Measurements from ENCODE around the gene IL4R.

The IL4R gene

DNA sequence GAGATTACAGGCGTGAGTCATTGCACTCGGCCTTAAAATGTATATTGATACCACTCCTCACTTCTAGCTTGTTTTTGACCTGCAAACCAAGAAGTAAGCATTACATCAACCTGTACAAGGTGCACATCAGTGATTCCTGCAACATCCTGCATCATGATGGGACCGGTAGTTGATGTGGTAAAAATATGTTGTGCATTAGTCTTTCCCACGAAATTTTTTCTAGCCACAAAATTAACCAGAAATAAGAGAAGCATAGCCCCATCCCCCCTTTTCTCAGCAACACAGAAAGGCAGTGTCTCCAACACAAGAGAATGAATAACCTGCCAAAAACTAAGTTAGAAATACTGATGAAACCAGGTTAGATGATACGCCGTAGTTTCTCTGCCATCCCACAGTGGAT lies 24.1 kb upstream of the IL4R start:
- peak in 1 of 2 donors; percentile 27 for ATAC-seq

GRCh38 chr16:27290562-27290961 lies 23.2 kb upstream of the IL4R start:
- no peak for ATAC-seq

DNA sequence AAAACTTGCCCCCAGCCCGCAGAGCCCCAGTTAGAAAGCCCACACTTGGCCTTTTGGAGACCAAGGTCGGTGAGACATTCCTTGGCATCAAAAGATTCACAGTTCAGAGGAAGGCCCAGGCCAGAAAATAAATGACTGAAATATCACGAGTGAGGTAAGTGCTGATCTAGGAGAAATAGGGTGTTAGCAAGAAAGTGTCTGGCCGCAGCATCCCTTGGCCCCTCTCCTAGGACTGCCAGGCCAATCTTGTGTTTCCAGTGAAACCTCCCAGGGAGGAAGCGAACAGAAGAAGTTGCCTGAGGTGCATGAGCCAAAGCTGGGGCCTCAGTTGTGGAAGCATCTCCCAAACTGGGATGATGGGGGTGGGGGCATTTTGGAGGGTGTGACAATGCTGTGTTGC lies 22.7 kb upstream of the IL4R start:
- ATAC-seq = no peak

GRCh38 chr16:27291722-27292240 lies 22.0 kb upstream of the IL4R start:
- ATAC-seq = no peak

DNA sequence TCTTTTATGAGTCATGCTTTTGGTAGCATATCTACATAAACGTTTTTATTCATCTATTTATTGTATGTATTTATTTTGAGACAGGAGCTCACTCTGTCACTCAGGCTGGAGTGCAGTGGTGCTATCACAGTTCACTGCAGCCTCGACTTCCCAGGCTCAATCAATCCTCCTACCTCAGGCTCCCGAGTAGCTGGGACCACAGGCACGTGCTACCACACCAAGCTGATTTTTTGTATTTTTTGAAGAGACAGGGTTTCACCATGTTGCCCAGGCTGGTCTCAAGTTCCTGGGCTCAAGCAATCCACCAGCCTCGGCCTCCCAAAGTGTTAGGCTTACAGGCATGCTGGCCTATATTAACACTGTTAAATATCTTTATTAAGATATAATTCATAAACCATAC lies 20.4 kb upstream of the IL4R start:
- no peak for ATAC-seq

DNA sequence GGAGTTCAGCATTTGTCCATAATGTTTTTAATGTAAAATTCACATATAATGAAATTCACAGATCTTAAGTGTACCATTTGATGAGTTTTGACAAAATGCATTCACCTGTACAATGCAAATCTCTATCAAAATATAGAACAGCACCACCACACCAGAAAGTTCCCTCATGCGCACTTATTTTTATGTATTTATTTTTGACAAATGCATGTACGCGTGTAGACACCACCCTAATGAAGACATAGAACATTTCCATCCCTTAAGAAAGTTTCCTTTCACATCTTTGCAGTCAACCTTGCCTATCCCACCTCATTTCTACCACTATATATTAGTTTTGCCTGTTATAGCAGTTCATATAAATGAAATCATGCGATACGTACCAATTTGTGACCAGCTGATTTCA lies 15.6 kb upstream of the IL4R start:
- no peak for ATAC-seq

DNA sequence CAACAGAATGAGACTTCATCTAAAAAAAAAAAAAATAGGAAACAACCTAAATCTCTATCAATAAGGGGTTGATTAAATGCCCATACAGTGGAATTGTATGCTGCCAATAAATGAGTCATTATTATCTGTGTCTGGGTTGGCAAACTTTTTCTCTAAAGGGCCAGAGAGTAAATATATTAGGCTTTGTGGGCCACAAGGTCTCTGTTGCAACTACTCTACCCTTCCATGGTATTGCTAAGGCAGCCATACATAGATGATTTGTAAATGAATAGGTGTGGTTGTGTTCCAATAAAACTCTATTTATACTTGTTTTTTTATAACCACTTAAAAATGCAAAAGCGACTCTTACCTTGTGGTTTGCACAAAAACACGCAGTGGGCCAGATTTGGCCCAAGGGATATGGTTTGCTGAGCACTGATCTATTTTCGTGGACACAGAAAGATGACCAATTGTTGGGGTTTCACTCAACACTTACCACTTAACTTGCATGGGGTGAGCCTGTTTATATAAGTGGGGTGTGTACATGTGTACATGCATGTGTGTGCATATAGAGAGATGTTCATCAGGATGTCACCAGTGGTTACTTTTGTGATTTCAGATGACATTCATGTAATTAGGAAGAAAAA lies 12.4 kb upstream of the IL4R start:
- no peak for ATAC-seq

GRCh38 chr16:27302126-27302525 lies 11.6 kb upstream of the IL4R start:
- ATAC-seq = no peak

GRCh38 chr16:27303256-27304100 lies 10.3 kb upstream of the IL4R start:
- ATAC-seq = no peak

- ATAC-seq = no peak
Measured at GRCh38 chr16:27304102-27304501, 9.7 kb upstream of the IL4R start.

GRCh38 chr16:27304881-27305745 lies 8.7 kb upstream of the IL4R start:
- no peak for ATAC-seq

DNA sequence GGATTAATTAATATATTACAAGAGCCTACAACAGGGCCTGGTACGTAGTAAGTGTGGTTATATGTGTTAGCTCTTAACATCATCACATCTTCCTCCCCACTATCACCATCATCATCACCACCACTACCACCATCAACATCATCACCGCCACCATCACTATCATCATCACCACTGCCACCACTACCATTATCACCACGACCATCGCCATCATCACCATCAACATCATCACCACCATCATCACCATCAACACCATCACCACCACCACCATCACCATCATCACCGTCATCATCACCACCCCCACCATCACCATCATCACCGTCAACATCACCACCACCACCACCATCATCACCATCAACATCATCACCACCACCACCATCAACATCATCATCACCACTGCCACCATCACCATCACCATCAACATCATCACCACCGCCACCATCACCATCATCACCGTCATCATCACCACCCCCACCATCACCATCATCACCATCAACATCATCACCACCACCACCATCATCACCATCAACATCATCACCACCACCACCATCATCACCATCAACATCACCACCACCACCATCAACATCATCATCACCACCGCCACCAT lies 7.8 kb upstream of the IL4R start:
- ATAC-seq = no peak

DNA sequence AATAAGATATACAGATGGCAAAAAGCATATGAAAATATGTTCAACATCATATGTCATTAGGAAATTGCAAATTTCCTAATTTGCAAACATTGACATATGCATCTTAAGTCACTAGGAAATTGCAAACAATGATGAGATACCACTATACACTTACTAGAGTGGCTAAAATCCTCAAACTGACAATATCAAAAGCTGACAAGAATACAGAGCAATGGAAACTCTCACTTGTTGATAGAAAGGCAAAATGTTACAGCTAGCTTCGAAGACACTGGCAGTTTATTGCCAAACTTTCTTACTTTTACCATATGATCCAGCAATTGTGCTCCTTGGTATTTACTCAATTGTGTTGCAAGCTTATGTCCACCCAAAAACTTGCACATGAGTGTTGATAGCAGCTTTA lies 5.0 kb upstream of the IL4R start:
- no peak for ATAC-seq

DNA sequence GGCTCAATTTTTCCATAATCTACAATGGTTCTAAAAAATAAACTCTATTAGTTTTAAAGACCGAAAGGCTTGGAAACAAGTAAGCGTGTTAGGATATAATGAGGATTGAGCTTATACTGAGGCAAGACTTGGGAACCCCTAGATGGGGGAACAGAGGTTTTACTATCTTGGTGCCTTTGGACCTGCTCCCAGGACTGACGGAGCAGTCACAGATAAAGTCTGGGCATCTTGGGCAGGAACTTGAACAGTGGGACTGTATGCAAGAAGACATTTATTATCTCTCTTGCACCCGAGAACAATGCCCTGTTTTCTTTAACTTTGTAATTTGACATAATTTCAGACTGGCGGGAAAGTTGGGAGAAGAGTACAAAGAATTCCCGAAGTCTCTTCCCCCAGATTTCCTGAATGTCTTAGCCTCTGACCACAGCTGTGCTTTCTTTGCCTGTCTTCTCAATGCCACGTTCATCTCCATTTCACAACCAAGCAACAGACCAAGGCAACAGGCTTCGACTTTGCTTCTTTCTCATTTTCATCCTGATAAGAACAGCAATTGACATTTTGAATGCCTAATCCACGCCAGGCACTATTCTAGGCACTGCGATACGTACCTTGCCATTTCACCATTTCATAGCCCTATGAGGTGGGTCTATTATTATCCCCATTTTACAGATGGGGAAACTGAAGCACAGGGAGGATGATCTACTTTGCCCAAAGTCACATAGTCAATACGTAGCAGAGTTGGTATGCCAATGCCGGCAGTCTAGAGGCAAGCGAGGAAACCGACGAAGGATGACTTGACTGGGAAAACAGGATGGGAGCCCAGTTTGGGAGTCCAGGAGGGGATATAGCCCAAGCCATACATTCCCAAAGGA lies 3.0 kb upstream of the IL4R start:
- no peak for ATAC-seq

DNA sequence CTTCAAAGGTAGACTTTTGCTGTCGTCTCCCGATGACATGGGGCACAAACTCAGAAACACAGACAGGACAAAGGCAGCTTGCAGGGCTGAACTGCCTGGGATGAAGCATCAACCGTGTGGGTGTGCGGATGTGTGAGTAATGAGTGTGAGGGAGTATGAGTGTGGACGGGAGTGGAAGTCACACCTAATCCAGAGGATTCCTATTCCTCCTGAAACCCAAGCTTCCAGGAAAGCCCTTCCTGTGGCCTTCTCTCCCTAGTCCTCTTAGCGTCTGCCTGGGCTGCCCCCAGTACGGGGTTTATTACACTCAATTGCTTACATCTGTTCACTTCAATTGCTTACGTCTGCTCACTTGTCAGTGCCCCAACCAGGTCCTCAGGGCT lies 2.3 kb upstream of the IL4R start:
- no peak for ATAC-seq

DNA sequence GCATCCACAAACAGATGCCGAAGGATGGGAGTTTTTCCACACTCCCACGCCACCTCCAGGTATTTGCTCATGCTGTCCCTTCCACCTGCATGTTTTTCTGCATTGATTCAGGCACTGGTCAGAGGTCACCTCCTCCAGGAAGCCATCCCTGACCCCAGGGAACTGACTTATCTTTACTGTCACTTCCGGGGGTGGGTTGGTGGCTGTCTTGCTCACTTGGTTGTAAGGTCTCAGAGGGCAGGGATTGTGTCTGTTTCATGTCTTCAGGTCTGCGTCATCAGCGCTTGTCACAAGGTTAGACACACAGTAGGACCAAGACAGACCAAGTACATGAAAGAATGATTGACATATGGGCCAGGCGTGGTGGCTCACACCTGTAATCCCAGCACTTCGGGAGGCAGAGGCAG lies 1.9 kb upstream of the IL4R start:
- ATAC-seq = no peak

GRCh38 chr16:27312580-27313421 lies 973 bp upstream of the IL4R start:
- no peak for ATAC-seq

DNA sequence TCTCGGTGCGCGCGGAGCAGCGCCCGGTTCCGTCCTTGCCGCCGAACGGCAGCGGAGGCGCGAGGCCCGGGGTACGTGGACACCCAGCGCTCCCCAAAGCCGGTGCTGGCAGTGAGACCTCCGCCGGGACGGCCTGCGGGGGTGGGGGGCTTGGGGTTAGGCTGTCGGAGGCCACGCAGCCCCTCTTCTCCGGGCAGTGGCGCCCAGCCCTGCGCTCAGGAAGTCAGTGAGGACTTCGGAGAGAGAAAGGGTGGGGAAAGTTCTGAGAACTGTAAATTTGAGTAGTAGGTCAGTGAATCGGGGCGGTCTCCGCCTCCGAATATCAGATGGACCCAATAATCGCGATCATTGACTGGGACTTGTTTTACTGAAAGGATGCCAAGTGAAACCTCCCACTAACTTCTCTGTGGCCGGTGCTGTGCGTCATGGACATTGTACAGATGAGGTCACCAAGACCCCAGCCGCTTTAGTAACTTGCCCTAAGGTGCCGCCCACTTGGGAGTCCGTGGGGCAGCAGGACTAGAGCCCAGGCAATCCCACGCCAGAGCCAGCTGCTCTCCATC lies 468 bp downstream of the IL4R start:
- peak; percentile 8 to 15 for ATAC-seq

DNA sequence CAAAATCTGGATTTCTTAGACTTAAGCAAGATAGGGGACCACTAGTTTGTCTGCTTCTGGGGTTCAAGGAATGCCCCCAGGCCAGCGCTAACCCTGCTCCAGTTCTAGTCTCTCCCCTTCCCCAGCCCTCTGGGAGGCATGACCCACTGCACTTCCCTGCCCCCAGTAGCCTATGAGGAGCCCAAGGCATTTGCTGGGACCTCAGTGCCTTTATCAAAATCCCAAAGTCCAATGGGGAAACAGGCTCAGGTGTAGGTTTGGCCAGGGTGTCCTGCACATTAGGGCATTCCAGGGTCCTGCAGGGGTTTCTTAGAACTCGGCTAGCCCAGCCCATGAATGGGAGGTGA lies 1.2 kb downstream of the IL4R start:
- no peak for ATAC-seq

GRCh38 chr16:27315333-27316037 lies 1.7 kb downstream of the IL4R start:
- peak; percentile 8 to 12 for ATAC-seq
